A172 (cell line): Measurements from ENCODE around the gene CSNK2B. TPM values are rescaled to one million over a fixed set of nuclear protein-coding genes. Genes with fewer than 3 reads are reported as not detected.
"Not testable (repeated sequence)": the region's sequence is repeated elsewhere in the genome, so short reads cannot be mapped to it uniquely, and the experiment has no call there.

Source experiments
- DNase-seq: peaks from one replicate; pipeline ENCODE4 v3.0.0-alpha.2; 2015; ENCODE audit warnings: low spot score
- total RNA-seq: library from RNA; depleted of rRNA; stranded (reverse); fragments of >200 nt; shearing (Covaris generic); gene quantifications from 2 replicates; pipeline ENCODE4 v1.2.3, GENCODE V29; 2014

The CSNK2B gene
- total RNA-seq, 1 experiment from 2014 or later: 263 TPM

DNA sequence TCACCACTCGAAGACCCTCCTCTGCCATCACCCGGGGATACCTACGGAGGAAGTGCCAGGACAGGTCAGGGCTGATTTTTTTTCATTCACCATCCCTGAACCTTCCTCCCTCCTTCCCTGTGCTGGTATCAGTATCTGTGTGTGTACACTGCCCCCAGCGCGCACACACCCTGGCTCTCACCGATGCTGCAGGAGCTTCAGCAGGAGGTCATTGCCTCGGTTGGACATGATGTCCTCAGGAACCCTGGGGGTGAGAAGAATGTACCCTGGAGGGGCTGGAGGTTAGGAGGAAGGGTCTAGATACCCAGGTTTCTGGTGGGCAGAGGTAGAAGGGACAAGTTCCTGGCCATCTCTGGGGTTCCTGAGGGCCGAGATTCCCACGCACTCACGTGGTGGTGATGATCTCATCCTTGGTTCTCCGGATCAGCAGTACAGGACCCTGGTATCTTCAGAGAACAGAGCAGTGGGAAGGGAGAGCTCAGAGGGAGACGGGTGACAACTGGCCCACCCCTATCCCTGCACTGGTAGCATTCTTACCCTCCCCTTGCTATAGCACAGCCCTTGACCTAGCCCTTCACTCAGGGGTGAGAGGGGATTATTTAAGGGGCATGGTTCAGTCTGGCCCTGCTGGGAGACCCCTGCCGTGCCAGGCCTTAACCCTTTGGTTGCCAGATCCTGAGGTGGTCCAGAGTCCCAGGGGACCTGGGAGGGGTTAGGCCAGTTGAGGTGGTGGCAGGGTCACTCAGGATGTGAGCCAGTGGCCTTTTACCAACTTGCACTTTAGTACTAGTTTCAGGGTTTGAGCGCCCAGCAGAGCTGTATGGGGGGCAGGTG lies 22.2 kb downstream of the CSNK2B start:
- no peak for DNase-seq

DNA sequence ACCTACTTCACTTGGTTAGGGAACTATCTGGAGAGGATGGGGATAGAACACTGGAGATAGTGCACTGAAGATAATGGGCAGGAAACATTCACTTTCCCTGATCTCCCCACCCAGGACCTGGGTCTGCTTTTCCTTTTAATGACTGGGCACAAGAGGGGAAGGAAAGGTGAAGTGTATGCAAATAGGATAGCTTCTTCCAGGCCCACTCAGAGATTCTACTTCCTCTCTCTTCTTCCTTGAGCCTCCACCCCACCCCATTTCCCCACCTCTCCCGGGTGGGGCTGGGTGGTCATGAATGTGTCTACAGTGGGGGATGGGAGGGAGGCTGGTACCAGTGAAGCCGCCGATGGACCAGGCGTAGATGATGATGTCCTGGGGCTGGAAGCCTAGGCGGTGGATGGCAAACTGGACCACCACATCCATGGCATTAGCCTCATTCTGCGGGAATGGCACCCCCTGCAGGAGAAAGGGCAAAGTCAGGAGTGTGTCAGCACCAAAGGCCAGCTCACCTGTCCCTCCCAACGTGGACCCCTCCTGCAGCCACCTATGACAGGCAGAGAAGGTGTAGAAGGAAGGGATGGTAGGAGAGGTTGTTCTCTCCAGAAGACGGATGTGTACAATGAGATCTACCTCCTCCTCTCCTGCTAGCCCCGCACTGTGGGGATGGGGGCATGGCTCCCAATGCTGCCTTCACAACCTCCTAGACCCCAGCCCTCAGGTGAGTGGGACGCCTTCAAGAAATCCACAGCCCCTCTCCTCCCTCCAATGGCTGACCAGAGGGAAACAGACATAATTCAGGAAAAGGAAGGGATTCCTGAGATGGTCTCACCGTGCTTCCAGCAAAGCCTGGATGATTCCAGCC lies 23.6 kb downstream of the CSNK2B start:
- DNase-seq: no peak

DNA sequence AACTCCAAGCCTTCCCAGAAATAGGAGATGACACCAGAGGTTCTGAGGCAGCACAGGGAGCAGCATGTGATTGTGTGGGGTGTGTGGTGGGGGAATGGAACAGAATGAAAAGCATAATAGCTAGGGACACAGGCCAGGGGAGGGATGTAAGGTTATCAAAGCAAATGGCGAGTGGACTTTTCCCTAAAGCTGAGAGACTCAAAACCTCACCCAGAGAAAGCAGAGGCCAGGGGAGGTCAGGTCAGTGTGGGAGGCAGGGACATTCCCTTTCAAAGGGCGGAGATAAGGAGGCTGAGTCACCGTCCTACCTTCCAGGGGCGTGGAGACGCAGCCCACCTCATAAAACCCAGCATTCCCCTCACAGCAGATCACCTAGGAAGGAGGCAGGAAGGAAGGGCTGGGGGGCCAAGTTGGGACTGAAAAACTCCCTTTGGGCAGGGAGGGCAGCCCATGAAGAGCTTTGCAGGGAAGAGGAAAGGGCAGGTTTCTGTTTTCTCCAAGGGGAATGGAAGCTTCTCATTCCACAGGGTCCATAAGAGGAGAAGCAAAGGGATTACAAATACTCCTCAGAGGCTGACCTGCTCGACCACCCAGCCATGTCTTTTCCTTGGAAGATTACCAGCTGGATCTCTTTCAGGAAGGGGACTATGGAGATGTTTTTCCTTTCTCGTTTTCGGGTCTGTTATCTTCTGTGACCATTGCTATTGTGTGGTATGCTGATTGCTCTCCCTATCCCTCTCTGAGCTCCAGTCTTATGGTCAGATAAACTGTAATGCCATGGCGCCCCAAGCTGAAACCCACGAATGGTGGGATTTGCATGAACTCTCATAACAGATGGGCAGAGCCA lies 24.6 kb downstream of the CSNK2B start:
- DNase-seq: peak; percentile 32

DNA sequence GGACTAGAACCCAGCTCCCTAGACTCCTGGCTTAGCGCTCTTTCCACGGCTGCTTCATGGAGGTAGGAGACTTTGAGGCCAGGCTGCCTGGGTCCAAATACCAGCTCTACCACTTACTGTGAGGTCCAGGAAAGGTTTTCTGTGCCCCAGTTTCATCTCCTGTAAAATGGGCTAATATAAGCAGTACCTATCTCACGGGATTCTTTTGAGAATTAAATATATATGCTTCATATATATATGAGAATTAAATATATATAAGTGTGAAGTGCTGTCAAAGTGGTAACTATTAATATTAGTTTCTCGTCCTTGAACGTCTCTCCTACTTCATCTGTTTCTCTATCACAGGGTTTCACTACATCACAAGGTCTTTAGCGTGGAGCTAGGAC lies 25.2 kb downstream of the CSNK2B start:
- DNase-seq: no peak

DNA sequence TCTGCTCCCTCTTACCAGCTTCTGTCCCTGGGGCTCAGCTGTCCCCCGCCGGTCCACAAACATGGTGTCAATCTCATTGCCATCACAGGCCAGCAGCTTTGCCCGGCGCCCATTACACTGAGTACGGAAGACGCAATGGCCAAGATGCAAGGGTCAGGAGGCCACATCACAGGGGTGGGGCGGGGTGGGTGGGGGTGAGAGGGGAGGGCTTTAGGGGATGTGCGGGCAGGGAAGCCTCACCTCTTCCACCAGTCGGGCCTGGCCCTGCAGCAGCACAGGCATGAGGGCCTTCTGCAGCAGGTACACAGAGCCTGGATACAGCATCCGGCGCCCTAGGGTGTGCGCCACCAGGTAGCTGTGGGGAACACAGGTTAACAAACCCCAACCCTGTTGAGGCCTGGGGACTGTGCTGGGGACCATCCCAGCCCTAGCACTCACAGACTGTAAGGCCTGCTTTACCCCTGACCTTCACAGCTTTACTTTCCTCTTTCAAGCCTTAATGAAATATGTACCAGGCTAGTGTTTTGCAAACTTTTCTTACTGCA lies 25.8 kb downstream of the CSNK2B start:
- no peak for DNase-seq

DNA sequence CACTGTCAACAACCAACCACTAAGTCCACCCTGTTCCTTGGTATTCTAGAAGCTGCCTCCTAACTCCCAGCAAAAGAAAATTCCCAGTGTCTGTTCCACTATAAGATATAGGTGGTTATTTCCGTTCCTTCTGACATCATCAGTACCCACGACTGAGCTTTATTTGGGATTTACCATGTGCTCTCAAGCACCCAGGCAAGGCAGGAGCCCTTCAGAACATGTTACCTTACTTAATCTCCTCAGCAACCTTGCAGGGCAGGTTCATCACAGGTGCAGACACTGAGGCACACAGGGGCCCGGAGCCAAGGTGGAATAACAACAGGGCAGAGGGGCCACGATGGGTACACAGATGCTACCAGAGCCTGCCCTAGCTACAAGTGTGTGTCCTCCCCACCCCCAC lies 26.5 kb downstream of the CSNK2B start:
- DNase-seq: no peak

DNA sequence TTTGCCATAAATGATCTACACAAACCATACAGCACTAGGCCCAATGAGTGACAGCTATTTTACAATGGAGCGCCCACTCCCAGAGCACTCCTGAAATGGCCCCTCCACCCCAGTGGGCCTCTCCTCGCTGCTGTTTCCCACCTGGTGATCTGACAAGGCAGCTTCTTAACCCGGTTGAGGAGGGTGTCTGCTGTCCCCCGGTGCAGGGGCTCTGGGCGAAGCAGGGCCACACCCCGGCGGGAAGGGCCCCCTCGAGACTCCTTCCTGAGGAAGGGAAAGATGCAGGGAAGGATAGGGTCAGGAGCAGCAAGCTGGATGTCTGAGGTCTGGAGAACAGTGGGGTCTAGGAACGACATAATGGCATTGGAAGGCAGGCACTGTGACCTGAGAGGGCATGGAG lies 27.0 kb downstream of the CSNK2B start:
- no peak for DNase-seq

DNA sequence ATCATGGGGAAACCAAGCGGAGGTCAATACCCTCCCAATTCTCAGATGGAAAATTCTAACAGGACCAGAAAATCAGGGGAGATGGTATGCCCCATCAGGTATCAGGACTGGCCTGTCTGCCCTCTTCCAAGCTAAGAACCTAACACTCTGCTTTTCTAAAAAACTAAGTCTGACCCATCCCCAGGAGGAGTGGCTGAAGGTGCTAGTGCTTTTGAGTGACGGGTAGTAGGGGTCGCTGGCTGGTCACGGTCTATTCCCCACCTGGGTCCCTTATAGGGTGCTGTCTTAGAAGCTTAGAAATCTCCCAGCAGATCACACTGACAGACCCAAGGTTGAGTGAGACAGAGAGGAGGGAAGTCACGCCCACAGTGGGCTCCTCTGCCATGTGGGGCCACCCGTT lies 27.7 kb downstream of the CSNK2B start:
- DNase-seq: no peak

DNA sequence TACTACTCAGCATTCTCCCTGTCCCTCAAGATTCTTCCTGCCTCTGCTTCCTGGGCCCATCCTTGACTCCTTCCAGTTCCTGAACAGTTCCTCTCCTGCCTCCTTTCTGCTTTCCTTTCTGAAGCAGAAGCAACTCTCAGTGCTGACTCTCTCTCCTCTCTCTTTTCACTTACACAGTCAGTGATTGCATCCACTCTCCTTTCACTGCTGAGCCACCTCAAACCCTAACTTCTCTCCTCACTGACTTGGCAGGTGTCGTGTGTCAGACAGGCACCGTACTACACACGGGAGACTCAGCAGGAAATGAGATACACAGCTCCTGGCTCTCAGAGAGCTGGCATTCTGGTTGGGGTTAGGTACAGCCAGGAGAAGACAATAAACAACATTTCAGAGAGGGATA lies 31.7 kb downstream of the CSNK2B start:
- no peak for DNase-seq

DNA sequence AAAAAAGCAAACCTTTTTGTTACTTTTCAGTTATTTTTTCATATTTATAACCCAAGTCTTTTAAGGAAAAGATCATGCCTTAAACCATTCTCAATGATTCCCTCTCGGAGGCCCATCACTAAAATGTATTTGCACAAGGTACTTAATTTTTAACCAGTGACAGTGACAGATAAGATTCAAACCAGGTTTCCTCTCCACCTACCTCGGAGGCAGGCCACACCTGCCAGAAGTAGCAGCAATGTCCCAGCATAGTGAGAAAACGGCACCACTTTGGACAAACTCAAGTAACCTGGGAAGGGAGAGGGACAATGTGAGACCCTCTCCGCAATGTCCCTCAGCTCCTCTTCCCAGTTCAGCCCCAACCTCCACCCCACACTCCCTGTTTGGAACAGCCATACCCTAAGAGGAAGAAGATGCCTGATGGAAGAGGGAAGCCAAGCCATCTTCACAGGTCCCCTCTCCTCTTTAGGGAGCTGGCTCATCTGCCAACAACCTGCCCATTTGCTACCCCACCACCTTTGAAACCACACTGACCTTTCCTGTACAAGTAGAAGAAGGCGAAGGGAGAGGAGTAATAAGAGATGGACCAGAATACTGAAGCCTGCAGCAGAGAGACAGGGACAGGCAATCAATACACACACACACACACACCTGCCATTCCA lies 35.0 kb downstream of the CSNK2B start:
- DNase-seq: no peak

DNA sequence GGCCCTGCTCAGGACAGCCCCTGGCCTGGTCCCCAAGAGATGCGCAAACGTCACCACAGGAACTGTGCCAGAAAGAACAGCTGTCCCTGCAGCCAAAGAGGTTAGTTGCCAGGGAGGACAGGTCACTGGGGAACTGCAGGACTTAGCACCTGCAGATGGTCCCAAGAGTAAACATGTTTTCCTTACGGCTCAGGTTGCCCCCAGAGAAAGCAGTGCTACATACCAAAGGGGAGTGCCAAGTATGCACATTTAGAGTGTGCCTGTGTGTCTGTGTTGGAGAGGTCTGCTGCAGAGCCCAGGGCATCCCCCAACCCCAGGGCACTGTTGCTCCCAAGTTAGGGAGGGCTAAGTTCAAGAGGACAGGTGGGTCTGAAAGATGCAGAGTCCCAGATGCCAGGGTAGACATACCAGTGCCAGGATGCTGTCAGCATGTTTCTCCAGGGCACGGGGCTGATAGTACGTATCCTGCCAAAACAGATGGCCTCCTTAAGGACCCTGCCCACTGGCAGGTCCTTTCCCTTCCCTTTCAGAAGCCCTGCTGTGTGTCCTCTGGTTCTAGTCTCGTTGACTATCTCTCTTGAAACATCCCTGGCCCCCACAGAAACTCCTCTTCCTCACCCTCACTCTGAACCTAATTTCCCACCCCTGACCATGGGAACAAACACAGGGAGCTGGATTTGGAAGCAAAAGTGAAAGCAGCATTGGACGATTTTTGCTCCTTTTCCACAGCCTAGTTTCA lies 36.0 kb downstream of the CSNK2B start:
- no peak for DNase-seq

DNA sequence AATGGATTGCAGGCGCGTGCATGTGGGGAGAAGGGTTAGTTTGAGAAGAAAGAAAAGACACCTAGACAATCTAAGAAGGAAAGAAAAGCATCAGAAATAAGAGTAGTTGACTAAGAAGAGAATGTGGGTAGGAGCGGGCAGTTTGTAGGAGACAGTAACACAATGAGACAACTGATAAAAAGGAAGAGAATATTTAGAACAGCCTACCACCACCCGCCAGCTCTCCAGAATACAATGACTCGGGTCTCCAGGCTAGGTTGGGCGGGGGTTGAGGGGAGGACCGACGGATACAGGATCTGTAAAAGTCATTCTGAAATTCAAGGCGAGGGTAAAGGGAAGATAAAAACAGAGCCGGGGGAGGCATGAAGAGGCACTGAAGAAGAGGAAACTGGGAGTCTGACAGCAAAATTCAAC lies 36.5 kb downstream of the CSNK2B start:
- no peak for DNase-seq

DNA sequence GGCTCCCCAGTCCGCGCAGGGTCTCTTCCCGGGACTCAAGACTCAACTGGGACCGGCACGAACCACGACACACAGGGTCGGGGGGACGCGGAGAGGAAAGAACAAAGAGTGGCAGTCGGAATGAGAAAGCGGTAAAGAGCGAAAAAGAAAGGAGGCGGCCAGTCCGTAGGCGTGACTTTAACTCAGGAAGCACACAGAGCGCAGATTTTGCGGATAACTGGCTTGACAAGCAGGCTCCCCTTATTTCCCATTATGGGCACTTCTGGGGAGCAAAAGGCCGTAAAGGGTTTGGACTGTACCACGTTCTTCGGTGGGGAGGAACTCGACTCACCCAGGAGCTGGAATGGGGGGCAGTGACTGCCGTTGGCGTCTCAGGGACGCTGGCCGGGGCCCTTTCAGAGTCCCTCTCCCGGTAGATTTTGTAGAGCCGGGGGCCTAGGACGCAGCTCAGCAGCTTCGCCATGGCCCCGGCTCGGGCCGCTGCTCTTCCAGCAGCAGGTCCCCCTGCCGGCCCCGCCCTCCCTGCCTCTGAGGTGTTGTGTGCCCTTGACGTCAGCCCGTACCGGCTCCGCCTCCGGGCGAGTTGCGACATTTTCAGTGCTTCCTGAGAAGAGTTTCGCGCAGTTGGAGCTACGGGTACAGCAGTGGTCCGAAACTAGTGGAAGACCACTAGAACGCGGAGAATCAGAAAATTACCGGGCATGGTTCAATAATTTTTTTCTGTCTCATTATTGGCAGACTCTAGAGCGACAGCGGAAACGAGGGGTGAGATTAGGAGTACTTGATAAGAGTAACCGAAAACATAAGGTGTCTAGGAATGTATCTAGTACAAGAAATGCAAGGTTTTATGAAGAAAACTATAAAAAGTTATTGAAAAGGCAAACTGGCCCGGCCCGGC lies 37.2 kb downstream of the CSNK2B start, which contains the start of gene ABHD16A:
Gene ABHD16A, minus strand, starts transcription at position 506 of the 898 bp plus-strand sequence. Its CDS starts 43 bp downstream, at position 463.
- peak; percentile 93 for DNase-seq

DNA sequence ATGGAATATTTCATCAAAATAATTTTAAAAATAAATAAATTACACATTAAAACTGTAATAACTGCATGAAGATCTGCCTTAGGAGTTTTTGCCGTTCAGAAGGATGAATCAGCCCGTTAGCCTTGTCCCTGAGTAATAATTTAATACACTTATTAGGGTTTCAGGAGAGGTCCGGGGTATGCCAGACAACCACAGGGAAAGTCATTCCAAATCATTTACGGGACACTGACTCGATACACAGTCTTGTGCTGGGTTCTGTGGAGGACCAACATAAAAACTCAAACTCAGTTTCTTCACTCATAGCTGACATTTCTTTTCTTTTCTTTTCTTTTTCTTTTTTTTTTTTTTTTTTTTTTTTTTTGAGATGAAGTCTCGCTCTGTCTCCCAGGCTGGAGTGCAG lies 40.1 kb downstream of the CSNK2B start:
- no peak for DNase-seq

DNA sequence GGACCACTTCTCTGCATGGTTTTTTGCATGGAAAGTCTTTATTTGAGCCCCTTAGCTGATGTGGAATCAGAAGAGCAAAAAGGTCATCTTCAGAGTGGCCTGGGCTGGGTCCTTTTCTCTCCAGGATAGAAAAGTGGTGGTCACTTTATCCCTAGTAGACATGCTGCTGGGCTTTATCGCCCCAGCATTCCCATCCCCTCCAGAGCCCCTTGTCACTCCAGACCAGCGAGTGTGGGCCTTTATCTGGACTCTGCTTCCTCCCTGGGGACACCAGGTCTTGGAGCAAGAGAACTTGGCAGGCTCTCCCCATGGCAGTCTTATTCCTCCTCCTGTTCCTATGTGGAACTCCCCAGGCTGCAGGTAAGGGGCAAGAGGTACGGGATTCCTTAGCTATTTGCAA lies 40.7 kb downstream of the CSNK2B start, which contains the start of gene LY6G6F:
Gene LY6G6F, plus strand, starts transcription at position 268 of the 400 bp plus-strand sequence. Its CDS starts 41 bp downstream, at position 309.
- no peak for DNase-seq

DNA sequence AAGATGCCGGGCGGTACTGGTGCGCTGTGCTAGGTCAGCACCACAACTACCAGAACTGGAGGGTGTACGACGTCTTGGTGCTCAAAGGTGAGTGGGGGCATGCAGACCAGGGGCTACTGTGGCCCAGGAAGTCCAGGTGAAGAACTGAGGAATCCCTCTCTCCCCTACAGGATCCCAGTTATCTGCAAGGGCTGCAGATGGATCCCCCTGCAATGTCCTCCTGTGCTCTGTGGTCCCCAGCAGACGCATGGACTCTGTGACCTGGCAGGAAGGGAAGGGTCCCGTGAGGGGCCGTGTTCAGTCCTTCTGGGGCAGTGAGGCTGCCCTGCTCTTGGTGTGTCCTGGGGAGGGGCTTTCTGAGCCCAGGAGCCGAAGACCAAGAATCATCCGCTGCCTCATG lies 41.8 kb downstream of the CSNK2B start:
- DNase-seq: no peak

DNA sequence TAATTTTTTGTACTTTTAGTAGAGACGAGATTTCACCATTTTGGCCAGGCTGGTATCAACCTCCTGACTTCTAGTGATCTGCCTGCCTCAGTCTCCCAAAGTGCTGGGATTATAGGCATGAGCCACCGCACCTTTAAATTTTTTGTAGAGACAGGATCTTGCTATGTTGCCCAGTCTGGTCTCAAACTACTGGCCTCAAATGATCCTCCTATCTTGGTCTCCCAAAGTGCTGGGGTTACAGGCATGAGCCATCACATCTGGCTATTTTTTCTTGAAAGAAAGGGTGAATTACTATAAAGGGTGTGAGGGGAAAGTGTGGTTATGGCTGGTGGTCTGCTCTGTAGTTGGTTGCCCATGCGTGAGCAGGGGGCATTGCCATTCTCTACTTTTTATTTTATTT lies 42.3 kb downstream of the CSNK2B start:
- no peak for DNase-seq

DNA sequence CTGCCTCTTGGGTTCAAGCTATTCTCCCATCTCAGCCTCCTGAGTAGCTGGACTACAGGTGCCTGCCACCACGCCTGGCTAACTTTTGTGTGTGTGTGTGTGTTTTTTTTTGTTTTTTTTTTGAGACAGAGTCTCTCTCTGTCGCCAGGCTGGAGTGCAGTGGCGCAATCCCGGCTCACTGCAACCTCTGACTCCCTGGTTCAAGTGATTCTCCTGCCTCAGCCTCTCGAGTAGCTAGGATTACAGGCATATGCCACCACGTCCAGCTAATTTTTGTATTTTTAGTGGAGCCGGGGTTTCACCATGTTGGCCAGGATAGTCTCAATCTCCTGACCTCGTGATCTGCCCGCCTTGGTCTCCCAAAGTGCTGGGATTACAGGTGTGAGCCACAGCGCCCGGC lies 43.3 kb downstream of the CSNK2B start:
- DNase-seq: not testable (repeated sequence)
